ENCODE measurements around the gene SERPINA4. TPM values are rescaled to one million over a fixed set of nuclear protein-coding genes. Genes with fewer than 3 reads are reported as not detected.
A peak's percentile ranks its signal among the peaks of the same experiment; 100 is the strongest.

The SERPINA4 gene
- total RNA-seq, 1 donor from 2014 or later, result not detected

- H4K20me1 ChIP-seq (ENCODE audit: insufficient read depth, low read length), result no peaks in the 10 kb centered on the region
- H2AFZ ChIP-seq (ENCODE audit: low read depth, low read length), result peak overlapping the region; percentile 76
- H3K4me2 ChIP-seq (ENCODE audit: low read length), result peak overlapping the region; percentile 78
- H3K79me2 ChIP-seq (ENCODE audit: insufficient read depth, low read length), result no peaks in the 10 kb centered on the region
- no peaks in the 10 kb centered on the region for H3K36me3 ChIP-seq (ENCODE audit: insufficient read depth, low read length)
- TF ChIP-seq EZH2 (IDR thresholded peaks at IDR 0.05; ENCODE audit: insufficient read depth, low read length) (no peak), CTCF (IDR thresholded peaks at IDR 0.05; ENCODE audit: insufficient read depth, low read depth, low read length) (no peak)
- Mint-ChIP-seq H3K4me3 (ENCODE audit: unreplicated experiment) (peak overlapping the region; percentile 54), H3K4me1 (ENCODE audit: low read depth, unreplicated experiment) (peaks cover 34% of the 10 kb centered on the region), H3K27ac (ENCODE audit: unreplicated experiment) (peak overlapping the region; percentile 100), H3K36me3 (ENCODE audit: low read depth, unreplicated experiment) (no peaks in the 10 kb centered on the region), H3K9me3 (ENCODE audit: unreplicated experiment) (peaks cover 2% of the 10 kb centered on the region), H3K27me3 (ENCODE audit: low read depth, unreplicated experiment) (peaks cover 14% of the 10 kb centered on the region)
- H3K27ac ChIP-seq (ENCODE audit: low read depth, low read length), result peak overlapping the region; percentile 97
- peaks cover 37% of the 10 kb centered on the region for H3K4me1 ChIP-seq (ENCODE audit: insufficient read depth, low read length)
- H3K4me3 ChIP-seq (ENCODE audit: insufficient read depth, low read depth, low read length), result no peak overlapping the region
- no peaks in the 10 kb centered on the region for H3K9me3 ChIP-seq (ENCODE audit: insufficient read depth, low read depth, low read length)
- DNase-seq (ENCODE audit: low read depth) (peak; percentile 99), FAIRE-seq (peak; percentile 89)
- H3K9ac ChIP-seq (ENCODE audit: low read length), result peak overlapping the region; percentile 82
- H3K27me3 ChIP-seq (ENCODE audit: insufficient read depth, low read length), result no peaks in the 10 kb centered on the region
These were observed 37.8 kb downstream of the SERPINA4 start for GRCh38 chr14:94598816-94599655.

- Histone ChIP-seq H4K20me1 (ENCODE audit: insufficient read depth, low read length) (no peaks in the 10 kb centered on the region), H3K4me2 (ENCODE audit: low read length) (peak overlapping the region; percentile 78), H2AFZ (ENCODE audit: low read depth, low read length) (peak overlapping the region; percentile 40), H3K27me3 (ENCODE audit: insufficient read depth, low read length) (no peaks in the 10 kb centered on the region), H3K4me3 (ENCODE audit: insufficient read depth, low read depth, low read length) (no peak overlapping the region), H3K9me3 (ENCODE audit: insufficient read depth, low read depth, low read length) (no peaks in the 10 kb centered on the region), H3K79me2 (ENCODE audit: insufficient read depth, low read length) (no peaks in the 10 kb centered on the region), H3K9ac (ENCODE audit: low read length) (peak overlapping the region; percentile 82), H3K36me3 (ENCODE audit: insufficient read depth, low read length) (no peaks in the 10 kb centered on the region), H3K27ac (ENCODE audit: low read depth, low read length) (peak overlapping the region; percentile 97), H3K4me1 (ENCODE audit: insufficient read depth, low read length) (peaks cover 37% of the 10 kb centered on the region)
- DNase-seq (ENCODE audit: low read depth) (no peak), FAIRE-seq (no peak)
- TF ChIP-seq CTCF (IDR thresholded peaks at IDR 0.05; ENCODE audit: insufficient read depth, low read depth, low read length), result no peak
- no peak for TF ChIP-seq EZH2 (IDR thresholded peaks at IDR 0.05; ENCODE audit: insufficient read depth, low read length)
- peaks cover 34% of the 10 kb centered on the region for H3K4me1 Mint-ChIP-seq (ENCODE audit: low read depth, unreplicated experiment)
- H3K36me3 Mint-ChIP-seq (ENCODE audit: low read depth, unreplicated experiment), result no peaks in the 10 kb centered on the region
- peaks cover 10% of the 10 kb centered on the region for H3K27me3 Mint-ChIP-seq (ENCODE audit: low read depth, unreplicated experiment)
- peak overlapping the region; percentile 100 for H3K27ac Mint-ChIP-seq (ENCODE audit: unreplicated experiment)
- peaks cover under 1% of the 10 kb centered on the region for H3K9me3 Mint-ChIP-seq (ENCODE audit: unreplicated experiment)
- H3K4me3 Mint-ChIP-seq (ENCODE audit: unreplicated experiment), result peak overlapping the region; percentile 54
These were observed 38.4 kb downstream of the SERPINA4 start for GRCh38 chr14:94599656-94600004.

- H3K9me3 Mint-ChIP-seq (ENCODE audit: unreplicated experiment), result no peaks in the 10 kb centered on the region
- H3K27me3 Mint-ChIP-seq (ENCODE audit: low read depth, unreplicated experiment), result peaks cover 7% of the 10 kb centered on the region
- no peak overlapping the region for H3K4me3 Mint-ChIP-seq (ENCODE audit: unreplicated experiment)
- peak overlapping the region; percentile 100 for H3K27ac Mint-ChIP-seq (ENCODE audit: unreplicated experiment)
- Histone ChIP-seq H3K27ac (ENCODE audit: low read depth, low read length) (peak overlapping the region; percentile 97), H3K79me2 (ENCODE audit: insufficient read depth, low read length) (no peaks in the 10 kb centered on the region), H3K36me3 (ENCODE audit: insufficient read depth, low read length) (no peaks in the 10 kb centered on the region), H4K20me1 (ENCODE audit: insufficient read depth, low read length) (no peaks in the 10 kb centered on the region), H3K9ac (ENCODE audit: low read length) (peak overlapping the region; percentile 82), H3K4me1 (ENCODE audit: insufficient read depth, low read length) (peaks cover 37% of the 10 kb centered on the region), H2AFZ (ENCODE audit: low read depth, low read length) (no peak overlapping the region), H3K27me3 (ENCODE audit: insufficient read depth, low read length) (no peaks in the 10 kb centered on the region), H3K9me3 (ENCODE audit: insufficient read depth, low read depth, low read length) (no peaks in the 10 kb centered on the region), H3K4me3 (ENCODE audit: insufficient read depth, low read depth, low read length) (no peak overlapping the region), H3K4me2 (ENCODE audit: low read length) (peak overlapping the region; percentile 78)
- DNase-seq (ENCODE audit: low read depth) (no peak), FAIRE-seq (no peak)
- TF ChIP-seq EZH2 (IDR thresholded peaks at IDR 0.05; ENCODE audit: insufficient read depth, low read length) (no peak), CTCF (IDR thresholded peaks at IDR 0.05; ENCODE audit: insufficient read depth, low read depth, low read length) (no peak)
- no peaks in the 10 kb centered on the region for H3K36me3 Mint-ChIP-seq (ENCODE audit: low read depth, unreplicated experiment)
- H3K4me1 Mint-ChIP-seq (ENCODE audit: low read depth, unreplicated experiment), result peaks cover 34% of the 10 kb centered on the region
These were observed 38.9 kb downstream of the SERPINA4 start for GRCh38 chr14:94600148-94600545.

All from astrocyte (in vitro differentiated cells and primary cell).